Activated CD4-positive, alpha-beta T cell treated with anti-CD3 and anti-CD28 coated beads, Interleukin-2, amount 50 U/mL, for 48 hours (primary cell): ENCODE data around the gene PFAS.

ENCODE experiments used
- DNase-seq, 2 experiments: peaks; one replicate each; pipeline ENCODE4 v3.0.0-alpha.2; 2020

The PFAS gene

DNA sequence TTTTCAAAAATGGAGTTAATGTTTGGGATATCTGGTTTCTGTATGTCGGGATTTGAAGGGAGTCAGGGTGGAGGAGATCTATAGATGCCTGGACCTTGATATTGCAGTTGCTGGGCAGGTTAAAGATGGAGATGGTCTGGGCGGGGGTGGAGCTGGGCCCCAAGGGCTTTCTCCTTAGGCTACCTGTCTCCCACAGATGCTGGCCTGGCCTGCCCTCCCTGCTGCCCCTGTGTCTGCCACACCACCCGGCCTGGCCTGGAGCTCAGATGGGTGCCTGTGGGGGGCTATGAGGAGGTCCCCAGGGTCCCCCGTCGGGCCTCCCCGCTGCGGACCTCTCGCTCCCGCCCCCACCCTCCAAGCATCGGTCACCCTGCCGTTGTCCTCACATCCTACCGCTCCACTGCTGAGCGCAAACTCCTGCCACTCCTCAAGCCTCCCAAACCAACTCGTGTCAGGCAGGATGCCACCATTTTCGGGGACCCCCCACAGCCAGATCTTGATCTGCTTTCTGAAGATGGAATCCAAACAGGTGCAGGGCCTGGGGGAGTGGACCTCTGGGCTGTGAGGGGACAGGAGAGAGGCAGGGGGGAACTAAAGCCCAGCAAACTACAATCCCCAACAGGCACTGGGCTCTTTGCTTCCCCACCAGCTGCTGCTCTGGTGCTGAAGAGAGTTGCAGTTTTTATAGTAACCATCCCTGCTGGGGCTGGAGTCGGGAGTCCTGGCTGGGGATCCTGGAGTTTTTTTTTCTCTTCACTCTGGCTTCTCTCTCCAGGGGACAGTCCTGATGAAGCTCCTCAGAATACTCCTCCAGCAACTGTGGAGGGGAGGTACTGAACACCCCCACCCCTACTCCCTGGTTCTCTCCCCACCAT is 63.9 kb downstream of the PFAS start:
- no peak for DNase-seq

DNA sequence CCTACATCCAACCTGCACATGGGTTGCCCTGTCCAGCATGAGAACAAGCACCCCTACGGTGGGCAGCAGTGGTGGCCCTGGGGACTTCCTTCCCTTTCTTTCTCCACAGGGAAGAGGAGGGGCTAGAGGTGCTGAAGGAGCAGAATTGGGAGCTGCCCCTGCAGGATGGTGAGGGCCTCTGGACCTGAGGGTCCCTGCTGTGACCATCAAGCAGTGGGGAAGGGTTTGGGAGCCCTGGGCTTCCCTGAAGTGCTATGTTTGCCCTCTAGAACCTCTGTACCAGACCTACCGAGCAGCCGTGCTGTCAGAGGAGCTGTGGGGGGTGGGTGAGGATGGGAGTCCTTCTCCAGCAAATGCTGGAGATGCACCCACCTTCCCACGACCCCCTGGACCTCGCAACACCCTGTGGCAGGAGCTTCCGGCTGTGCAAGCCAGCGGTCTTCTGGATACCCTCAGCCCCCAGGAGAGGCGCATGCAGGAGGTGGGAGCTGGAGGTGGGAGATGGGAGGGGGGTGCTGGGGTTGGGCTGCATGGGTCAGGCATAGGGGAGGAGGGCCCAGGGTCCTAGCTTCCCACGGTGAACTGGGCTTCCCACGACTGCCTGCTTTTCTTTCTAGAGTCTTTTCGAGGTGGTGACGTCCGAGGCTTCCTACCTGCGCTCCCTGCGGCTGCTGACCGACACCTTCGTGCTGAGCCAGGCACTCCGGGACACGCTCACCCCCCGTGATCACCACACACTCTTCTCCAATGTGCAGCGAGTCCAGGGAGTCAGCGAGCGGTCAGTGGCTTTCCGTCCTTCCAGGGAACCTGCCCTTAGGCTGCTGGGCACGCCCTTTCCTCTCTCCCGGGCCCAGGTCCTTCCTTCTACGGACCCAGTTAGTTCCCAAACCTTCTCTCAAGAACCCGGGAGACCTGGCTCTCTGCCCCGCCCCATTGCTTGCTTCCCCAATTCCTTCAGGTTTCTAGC is 66.0 kb downstream of the PFAS start:
- no peak for DNase-seq

DNA sequence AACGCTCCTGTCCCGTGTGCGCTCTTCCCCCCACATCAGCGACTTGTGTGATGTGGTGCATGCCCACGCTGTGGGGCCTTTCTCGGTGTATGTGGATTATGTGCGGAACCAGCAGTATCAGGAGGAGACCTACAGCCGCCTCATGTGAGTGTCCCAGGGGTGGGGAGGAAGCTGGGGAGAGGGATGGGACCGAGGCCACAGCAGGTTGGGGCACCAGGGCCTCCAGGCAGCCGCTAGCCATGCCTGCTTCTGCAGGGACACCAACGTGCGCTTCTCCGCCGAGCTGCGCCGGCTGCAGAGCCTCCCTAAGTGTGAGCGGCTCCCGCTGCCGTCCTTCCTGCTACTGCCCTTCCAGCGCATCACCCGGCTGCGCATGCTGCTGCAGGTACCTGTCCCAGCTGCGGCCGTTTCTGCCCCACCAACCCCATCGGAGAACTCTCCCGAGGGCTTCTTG is 66.7 kb downstream of the PFAS start:
- DNase-seq: no peak

DNA sequence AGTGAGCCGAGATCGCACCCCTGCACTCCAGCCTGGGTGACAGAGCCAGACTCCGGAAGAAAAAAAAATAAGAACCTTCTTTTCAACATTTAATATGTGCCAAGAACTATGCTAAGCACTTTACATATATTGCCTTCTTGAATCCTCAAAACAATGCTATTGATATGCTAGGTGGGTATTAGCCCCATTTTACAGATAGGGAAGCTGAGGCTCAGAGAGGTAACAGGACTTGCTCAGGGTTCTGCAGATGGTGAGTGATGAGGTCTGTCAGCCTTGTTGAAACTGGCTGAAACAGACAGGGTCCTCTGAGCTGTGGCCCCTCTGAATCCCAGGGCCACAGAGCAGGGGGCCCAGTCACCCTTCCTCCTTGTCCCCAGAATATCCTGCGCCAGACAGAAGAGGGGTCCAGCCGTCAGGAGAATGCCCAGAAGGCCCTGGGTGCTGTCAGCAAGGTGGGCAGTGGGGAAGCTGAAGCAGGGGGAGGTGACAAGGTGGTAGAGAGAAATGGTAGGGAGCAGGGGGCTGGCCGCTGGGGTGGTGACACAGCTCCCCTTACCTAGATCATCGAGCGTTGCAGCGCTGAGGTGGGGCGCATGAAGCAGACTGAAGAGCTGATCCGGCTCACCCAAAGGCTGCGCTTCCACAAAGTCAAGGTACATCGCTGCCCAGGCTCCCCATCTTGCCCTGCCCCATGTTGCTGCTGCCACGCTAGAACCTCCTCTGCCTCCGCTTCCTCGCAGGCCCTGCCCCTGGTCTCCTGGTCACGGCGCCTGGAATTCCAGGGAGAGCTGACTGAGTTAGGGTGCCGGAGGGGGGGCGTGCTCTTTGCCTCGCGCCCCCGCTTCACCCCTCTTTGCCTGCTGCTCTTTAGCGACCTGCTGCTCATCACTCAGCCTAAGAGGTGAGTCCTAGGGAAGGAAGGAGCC is 69.2 kb downstream of the PFAS start:
- DNase-seq: no peak
